ENCODE measurements around the gene ARHGAP44.

DNA sequence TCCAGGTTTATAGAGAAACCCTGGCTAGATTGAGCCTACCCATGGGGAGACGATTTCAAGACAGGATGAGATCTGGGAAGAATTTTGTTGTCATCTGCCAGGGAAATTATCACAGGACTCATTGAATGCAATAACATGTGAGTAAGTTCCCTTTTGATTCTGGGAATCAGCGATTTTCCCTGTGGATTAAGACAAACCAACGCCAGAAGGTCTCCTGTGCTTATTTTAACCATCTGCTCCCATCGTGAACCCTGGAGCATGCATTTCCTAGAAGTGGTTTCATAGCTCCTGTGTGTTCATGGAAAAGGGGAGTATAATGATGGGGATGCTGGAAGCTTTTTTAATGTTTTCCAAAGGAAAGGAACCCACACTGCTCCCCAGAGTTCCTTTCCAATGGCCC lies 21.0 kb upstream of the ARHGAP44 start:
- TF ChIP-seq, protein P1, sequence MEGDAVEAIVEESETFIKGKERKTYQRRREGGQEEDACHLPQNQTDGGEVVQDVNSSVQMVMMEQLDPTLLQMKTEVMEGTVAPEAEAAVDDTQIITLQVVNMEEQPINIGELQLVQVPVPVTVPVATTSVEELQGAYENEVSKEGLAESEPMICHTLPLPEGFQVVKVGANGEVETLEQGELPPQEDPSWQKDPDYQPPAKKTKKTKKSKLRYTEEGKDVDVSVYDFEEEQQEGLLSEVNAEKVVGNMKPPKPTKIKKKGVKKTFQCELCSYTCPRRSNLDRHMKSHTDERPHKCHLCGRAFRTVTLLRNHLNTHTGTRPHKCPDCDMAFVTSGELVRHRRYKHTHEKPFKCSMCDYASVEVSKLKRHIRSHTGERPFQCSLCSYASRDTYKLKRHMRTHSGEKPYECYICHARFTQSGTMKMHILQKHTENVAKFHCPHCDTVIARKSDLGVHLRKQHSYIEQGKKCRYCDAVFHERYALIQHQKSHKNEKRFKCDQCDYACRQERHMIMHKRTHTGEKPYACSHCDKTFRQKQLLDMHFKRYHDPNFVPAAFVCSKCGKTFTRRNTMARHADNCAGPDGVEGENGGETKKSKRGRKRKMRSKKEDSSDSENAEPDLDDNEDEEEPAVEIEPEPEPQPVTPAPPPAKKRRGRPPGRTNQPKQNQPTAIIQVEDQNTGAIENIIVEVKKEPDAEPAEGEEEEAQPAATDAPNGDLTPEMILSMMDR (IDR thresholded peaks at IDR 0.05) = no peak
- peak in 1 of 3 donors; percentile 13 for TF ChIP-seq POLR2AphosphoS5 (IDR thresholded peaks at IDR 0.05)
- no peak for TF ChIP-seq POLR2A (IDR thresholded peaks at IDR 0.05)

All from stomach (tissue), 4 donors.